GM03348 (cell line): Measurements from ENCODE around the gene STARD9.
"Not testable (repeated sequence)": the region's sequence is repeated elsewhere in the genome, so short reads cannot be mapped to it uniquely, and the experiment has no call there.

Source experiments
- DNase-seq: peaks from one replicate; pipeline ENCODE4 v3.0.0; 2012; ENCODE audit warnings: low spot score

The STARD9 gene

GRCh38 chr15:42575188-42576039, at the start of gene STARD9:
Gene STARD9 (plus strand): TSS chr15:42575606. CDS start chr15:42575716, 110 bp downstream.
- peak; percentile 97 for DNase-seq

DNA sequence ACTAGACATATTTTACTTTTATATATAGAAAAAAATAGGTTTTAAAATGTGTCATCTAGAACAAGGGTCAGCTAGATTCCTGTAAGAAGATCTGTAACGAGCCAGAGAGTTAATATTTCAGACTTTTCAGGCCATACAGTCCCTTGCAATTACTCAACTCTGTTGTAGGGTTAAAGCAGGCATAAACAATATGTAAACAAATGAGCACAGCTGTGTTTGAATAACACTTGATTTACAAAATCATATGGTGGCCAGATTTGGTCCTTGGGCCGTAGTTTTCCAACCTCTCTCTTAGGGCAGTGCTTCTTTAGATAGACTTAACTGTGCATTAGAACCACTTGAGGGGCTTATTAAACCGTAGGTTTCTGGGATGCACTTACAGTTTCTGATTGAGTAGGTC, 46.4 kb upstream of the STARD9 start:
- DNase-seq, result no peak

GRCh38 chr15:42533246-42533645, 42.2 kb upstream of the STARD9 start:
- no peak for DNase-seq

- no peak for DNase-seq
Measured at GRCh38 chr15:42544853-42545629, 30.4 kb upstream of the STARD9 start.

GRCh38 chr15:42547918-42548248, 27.5 kb upstream of the STARD9 start:
- DNase-seq, result peak; percentile 25

DNA sequence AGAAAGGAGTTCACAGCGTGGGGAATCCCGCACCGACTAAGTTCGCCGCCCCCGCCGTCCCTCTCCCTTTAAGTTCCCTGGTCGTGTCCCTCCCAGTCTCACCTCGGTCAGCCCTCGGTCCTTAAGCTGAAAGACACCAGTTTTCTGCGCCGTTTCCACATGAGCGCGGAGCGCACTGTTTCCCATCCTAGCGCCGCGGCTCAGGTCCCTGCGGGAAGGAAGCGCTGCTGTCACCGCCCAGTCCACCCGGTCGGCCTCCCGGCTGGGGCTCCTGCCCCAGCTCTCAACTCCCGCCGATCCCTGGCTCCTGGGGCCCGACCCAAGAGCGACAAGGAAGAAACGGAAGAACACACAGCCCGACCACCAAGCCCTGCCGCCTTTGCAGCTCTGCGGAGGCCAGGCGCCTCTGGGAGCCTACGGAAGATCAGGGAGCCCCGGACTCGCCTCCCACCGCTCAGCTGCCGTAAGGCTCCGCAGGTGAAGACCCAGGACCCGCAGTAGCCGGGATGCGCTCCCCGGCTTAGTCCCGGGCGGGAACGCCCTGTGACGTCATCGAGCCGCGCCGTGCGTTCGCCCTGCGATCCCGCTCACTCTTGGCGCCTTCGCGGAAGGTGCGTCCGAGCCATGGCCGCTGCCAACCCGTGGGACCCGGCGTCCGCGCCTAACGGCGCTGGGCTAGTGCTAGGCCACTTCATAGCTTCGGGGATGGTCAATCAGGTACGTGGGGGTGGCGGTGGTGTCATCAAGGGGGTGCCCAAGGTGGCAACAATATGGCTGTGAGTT, 27.0 kb upstream of the STARD9 start, which contains the start of the genes HAUS2 and LRRC57:
Gene HAUS2 (plus strand): TSS at position 590 of the 783 bp plus-strand sequence. CDS start 35 bp downstream, at position 625.
Gene LRRC57 (minus strand): TSS at position 545 of the 783 bp plus-strand sequence. CDS start 359 bp downstream, at position 186.
- DNase-seq, result peak; percentile 91

- peak; percentile 20 for DNase-seq
Measured at GRCh38 chr15:42549032-42549491, 26.3 kb upstream of the STARD9 start.

DNA sequence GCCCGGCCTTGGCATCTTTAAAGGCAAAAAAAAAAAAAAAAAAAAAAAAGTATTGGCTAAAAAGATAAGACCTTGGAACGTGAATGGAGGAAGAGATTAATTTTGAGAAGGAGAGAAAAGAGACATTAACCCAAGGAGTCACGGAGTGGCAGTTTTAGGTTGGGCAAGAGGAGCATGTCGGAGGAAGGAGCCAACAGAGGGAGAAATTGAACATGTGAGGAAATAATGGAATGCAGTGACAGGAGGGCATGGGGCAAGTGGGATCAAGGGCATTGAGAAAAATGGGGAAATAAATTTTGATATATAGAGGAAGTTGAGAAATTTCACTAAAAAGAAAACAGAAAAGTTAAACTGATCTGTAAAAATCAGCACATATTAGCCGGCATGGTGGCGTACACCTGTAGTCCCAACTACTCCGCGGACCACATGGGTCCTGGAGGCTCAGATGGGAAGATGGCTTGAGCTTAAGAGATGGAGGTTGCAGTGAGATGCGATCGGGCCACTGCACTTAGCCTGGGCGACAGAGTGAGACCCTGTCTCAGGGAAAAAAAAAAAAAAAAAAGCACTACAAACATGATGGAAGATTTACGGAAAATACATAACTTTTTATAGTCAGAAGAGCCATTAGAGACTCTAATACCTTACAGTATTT, 25.5 kb upstream of the STARD9 start:
- DNase-seq, result no peak

GRCh38 chr15:42553554-42553953, 21.9 kb upstream of the STARD9 start:
- no peak for DNase-seq

- not testable (repeated sequence) for DNase-seq
Measured at GRCh38 chr15:42556550-42557207, 18.7 kb upstream of the STARD9 start.

- DNase-seq, result no peak
Measured at GRCh38 chr15:42558739-42559138, 16.7 kb upstream of the STARD9 start.

GRCh38 chr15:42576040-42576594, 711 bp downstream of the STARD9 start:
- no peak for DNase-seq

- no peak for DNase-seq
Measured at GRCh38 chr15:42576776-42577175, 1.4 kb downstream of the STARD9 start.

- peak; percentile 56 for DNase-seq
Measured at GRCh38 chr15:42577514-42578031, 2.2 kb downstream of the STARD9 start.

DNA sequence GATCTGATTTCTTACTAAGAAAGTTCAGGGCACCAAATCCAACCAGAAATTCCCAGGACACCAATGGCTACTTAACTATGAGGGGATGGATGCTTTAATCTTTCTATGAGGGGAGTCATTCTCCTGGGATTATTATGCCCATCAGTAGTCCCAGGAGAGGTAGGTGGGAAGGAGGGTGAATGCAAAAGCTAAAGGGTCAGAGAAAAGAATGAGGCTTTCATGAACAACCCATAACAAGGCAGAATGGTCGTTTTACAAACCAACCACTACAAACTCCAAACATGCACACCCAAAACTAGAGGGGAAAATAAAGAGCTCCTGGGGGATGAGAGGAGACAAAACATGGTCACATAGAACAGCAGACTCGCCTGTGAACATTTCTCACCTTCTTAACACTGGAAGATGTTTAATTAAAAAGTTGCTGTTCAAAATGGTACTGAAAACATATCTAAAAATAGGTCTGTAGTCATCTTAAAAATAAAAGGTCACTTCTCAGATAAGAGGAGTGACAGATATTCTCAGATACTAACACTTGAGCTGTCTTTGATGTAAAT, 3.7 kb downstream of the STARD9 start:
- no peak for DNase-seq

DNA sequence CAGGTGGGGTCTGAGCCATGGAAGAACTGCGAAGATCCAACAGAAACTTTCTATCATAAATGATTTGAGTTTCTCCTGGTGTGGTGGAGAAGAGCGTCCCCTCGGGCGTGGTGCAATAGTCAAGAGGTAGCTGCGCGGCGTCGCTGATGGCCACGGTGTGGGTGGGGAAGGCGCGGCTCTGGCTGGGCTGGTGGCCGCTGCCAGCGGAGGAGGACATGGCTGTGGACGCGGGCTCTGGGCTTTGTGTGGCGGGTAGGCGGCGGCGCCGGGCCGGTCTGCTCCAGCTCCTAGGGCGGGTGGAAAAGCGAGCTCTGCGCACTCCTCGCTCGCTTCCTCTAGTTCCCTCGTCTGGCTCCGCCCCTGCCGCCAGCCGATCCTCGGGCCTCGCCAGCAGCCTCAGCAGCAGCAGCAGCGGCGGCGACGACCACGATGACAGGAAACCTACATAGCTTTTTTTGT, 5.9 kb downstream of the STARD9 start:
- peak; percentile 85 for DNase-seq

DNA sequence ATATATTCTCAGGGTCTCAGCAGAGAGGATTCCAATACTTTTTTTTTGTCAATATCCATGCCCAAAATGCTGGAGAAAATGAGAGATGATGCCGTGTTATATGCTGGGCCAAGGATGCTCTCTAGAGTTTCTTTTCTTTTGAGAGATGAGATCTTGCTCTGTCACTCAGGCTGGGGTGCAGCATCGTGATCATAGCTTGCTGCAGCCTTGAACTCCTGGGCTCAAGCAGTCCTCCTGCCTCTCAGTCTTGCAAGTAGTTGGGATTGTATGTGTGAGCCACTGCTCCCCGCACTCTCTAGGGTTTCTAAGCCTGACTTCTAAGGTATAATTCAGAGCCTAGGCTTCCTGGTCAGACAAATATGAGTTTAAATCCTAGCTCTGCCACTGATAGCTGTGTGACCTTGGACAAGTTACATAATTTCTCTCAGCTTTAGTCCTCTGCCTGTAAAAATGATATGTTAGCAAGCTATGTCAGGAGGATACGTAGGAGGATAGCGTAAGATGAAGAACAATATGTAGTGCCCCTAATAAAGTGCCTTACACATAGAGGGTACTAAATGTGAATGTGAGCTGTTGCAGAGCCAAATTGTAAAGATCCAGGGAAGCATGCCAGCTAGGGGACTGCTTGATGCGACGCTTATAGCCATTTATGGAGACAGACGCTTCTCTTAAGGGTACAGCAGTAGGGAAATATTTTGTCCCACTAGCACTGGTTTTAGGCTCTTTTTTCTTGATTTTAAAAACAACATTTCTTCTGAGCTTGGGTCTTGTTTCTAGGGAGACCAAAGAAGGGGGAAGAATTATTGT, 7.4 kb downstream of the STARD9 start:
- DNase-seq, result no peak

DNA sequence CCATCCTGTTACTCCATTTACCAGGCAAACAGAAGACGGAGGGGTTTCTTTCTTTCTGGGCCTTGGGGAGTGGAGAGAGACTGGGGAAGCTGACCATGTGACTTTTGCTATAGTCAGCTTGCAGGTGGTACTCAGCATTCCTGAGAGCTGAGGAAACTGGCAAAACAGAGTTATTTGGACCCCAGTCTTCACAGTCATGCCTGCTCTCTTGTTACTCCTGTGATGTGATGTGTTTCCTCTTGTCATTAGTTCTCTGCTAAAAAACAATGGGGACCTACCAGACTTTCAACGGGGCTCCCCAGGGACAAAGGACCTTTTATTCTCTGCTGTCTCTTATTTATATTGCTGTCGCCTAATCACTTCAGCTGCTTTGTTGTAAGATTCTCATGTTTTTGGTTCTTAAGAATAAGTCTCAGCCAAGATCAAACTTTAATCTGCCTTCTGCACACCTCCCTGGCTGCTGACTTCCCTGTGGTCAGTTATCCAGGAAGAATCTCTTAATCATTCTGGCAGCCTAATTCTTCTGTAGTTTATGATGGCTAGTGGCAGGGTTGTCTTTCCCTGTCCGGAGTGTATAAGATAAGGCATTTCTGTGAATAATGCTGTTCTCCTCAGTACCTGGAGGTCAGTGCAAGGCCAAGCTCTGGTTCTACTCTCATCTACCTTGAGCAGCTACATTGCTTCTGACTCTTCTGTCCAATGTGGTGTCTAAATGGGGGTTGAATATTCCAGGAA, 8.8 kb downstream of the STARD9 start:
- no peak for DNase-seq
